Testis (tissue), 2 donors: ENCODE results near the gene KCTD21.

Experiments used
- POLR2A ChIP-seq: fragments of 450-650 bp; IDR thresholded peaks from one replicate; pipeline ENCODE4 v1.6.1; 2017; ENCODE audit warnings: antibody characterized with exemption, mild to moderate bottlenecking, moderate library complexity
- TF ChIP-seq, protein P1 (sequence below), 3 experiments: fragments of 450-650 bp in 2 of 3; fragments of 200-600 bp in 1 of 3; sonication (generic) in 1 of 3; IDR thresholded peaks; one replicate each; pipeline ENCODE4 v1.5.1; 2016 to 2019; ENCODE audit warnings: antibody characterized with exemption in 3 of 3, mild to moderate bottlenecking in 2 of 3, moderate library complexity in 1 of 3

DNA sequence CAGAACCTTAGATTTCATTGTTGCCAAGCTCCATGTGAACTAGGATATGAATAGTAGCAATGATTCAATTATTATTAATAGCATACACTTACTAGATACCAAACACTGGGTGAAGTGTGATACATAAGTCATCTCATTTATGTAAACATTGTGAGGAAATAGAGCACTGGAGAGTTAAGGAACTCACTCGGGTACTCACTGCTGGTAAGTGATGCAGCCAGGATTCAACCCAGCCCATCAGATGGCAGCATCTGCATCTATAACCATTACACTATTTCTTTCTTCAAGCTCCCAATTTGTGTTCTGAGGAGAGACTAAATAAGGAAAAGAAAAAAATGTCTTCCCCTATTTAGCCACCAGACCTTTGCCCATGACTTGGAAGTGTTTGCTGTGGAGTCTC lies 38.8 kb downstream of the KCTD21 start:
- no peak for TF ChIP-seq POLR2A
- TF ChIP-seq, protein P1, sequence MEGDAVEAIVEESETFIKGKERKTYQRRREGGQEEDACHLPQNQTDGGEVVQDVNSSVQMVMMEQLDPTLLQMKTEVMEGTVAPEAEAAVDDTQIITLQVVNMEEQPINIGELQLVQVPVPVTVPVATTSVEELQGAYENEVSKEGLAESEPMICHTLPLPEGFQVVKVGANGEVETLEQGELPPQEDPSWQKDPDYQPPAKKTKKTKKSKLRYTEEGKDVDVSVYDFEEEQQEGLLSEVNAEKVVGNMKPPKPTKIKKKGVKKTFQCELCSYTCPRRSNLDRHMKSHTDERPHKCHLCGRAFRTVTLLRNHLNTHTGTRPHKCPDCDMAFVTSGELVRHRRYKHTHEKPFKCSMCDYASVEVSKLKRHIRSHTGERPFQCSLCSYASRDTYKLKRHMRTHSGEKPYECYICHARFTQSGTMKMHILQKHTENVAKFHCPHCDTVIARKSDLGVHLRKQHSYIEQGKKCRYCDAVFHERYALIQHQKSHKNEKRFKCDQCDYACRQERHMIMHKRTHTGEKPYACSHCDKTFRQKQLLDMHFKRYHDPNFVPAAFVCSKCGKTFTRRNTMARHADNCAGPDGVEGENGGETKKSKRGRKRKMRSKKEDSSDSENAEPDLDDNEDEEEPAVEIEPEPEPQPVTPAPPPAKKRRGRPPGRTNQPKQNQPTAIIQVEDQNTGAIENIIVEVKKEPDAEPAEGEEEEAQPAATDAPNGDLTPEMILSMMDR (IDR thresholded peaks at IDR 0.05) = no peak
